Measurements from ENCODE around the gene TWIST2. TPM values are rescaled to one million over a fixed set of nuclear protein-coding genes. Genes with fewer than 3 reads are reported as not detected.

TWIST2 gene
- total RNA-seq, 2 experiments from 2014 or later, result not detected

DNA sequence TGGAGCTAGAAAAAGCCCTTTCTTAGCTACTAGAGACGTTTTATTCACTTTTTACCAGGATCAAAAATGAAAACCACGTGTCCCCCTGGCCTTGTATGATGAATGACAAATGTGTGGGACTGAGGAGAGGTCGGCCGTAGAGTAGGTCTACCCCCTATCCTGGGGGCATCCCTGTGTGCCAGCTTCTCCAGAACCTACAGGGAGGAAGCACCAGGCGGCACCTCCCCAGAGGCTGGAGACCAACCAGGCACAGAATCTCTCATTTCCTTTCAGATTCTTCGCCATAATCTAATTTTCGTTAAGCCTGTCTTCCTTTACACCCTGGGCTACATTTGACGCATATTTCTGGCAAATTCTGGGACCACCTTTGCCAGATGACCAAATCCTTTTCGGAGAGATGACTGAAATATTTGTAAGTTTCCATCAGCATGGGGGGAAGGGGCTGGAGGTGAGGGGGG is 15.9 kb downstream of the TWIST2 start:
- H3K9me3 Mint-ChIP-seq, result no peaks in the 10 kb centered on the region
- DNase-seq, result no peak
- ChIA-PET CTCF (no interaction called here), POLR2A (no interaction called here)
- H3K36me3 Mint-ChIP-seq, result no peaks in the 10 kb centered on the region
- H3K27me3 Mint-ChIP-seq, result peaks cover 8% of the 10 kb centered on the region
- intact Hi-C loops (cut with micrococcal nuclease), result no loop called here
- H3K27ac Mint-ChIP-seq, result no peak overlapping the region
- H3K4me1 Mint-ChIP-seq (ENCODE audit: low read depth), result peaks cover 3% of the 10 kb centered on the region
- H3K4me3 Mint-ChIP-seq, result no peak overlapping the region

DNA sequence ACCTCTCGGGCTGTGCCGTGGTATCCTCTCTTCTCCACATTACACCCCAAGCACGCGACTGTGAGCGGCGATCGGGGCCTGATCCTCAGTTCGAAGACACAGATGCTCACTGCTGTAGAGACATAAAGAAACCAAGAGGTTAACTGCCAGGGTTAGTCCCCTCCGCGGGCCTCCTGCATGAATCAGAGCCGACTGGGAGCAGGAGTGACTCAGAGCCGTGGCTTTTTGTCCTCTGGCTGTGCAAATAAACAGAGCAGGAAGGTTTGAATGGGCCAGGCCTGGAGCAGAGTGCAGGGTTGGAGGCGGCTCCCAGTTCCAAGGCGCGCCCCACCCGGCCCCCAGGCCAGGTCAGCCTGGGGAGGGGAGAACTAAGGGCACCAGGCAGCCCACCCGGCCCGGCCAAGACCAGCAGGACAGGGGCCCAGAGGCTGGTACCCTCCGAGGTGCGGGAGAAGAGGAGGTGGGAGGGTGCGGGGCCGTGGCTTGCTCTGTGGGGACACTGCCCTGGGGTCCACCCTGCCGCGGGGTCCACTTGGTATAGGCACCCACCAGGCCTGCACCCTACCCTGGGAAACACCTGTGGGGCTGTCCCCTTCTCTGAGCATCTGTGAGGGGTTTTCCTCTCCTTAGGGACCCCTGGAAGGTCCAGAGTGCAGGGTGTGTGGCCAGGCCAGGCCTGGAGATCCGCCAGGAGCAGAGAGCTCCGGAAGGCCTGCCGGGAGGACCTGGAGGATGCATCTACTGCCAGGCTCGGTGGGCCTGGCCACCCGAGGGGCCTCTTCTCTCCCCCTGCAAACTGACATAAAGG is 16.5 kb downstream of the TWIST2 start:
- H3K9me3 Mint-ChIP-seq, result no peaks in the 10 kb centered on the region
- CTCF ChIA-PET, result no interaction called here

DNA sequence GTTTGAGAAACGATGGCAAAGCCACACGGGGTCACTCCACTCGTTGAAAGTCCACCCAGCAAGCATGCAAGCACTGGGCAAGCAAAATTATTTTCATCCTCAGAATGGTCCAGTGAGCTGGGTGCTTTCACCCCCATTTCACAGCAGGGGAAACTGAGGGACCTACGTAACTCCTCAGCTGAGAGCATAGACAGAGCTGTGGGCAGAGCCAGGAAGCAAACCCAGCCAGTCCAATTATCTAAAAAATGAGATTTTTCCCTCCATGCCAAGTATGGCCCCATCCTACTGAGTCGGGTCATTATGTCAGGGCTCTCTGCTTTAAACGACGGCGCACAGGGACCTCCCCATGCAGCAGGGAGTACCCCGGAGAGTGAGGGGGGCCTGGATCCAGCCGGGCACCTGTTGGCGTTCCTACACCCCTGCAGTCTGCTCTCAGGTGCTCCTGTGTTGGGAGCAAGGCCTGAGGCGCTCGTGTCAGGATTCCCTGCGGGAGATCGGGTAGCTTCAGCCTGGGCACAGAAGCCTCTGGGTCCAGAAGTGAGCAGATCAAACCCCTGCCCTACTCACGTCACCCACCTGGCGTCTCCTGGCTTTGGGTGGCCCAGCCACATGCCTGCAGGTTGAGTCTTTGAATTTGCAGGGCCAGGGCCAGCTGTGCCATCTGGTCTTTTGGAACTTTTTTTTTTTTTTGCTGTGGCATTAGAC is 17.3 kb downstream of the TWIST2 start:
- Mint-ChIP-seq H3K36me3 (no peaks in the 10 kb centered on the region), H3K9me3 (no peaks in the 10 kb centered on the region), H3K4me1 (ENCODE audit: low read depth) (peaks cover 3% of the 10 kb centered on the region), H3K27me3 (peaks cover 5% of the 10 kb centered on the region), H3K27ac (no peak overlapping the region), H3K4me3 (no peak overlapping the region)
- ChIA-PET POLR2A (no interaction called here), CTCF (no interaction called here)
- no peak for DNase-seq
- intact Hi-C loops (cut with micrococcal nuclease), result no loop called here

More for the DNA sequence above, 16.5 kb downstream of the TWIST2 start:
- intact Hi-C loops (cut with micrococcal nuclease), result no loop called here
- Mint-ChIP-seq H3K36me3 (no peaks in the 10 kb centered on the region), H3K4me3 (no peak overlapping the region), H3K4me1 (ENCODE audit: low read depth) (peaks cover 3% of the 10 kb centered on the region), H3K27me3 (peaks cover 6% of the 10 kb centered on the region), H3K27ac (no peak overlapping the region)
- DNase-seq, result peak; percentile 76
- POLR2A ChIA-PET, result no interaction called here

DNA sequence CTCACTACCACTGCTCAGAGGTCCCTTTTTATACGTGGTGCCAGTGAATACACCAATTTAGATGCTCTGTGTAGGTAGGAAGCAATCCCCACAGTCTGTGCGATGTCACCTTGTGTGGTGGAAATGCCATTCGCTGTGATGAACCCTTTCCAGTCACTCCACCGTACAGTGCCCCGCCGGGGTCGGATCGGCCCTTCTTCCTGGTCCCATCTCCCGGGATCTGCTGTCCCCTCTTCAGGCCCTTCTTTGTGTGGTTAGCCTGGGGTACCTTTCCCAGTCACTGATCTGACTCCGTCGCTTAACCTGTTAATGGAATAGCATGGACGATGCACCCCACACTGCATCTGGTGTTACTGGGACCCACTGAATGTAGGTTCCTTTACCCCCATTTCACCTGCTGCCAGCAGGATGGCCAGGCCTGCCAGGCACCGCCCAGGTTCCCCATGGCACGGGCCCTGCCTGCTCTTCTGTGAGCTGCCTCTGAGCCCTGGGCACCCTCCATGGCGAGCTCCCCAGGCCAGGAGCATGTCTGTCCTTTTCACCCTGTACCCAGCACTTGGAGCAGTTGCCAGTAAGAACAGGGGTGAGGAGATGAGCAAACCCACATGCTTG is 18.0 kb downstream of the TWIST2 start:
- H3K9me3 Mint-ChIP-seq, result no peaks in the 10 kb centered on the region
- no peak overlapping the region for H3K4me3 Mint-ChIP-seq
- H3K4me1 Mint-ChIP-seq (ENCODE audit: low read depth), result peaks cover 3% of the 10 kb centered on the region
- DNase-seq, result no peak
- ChIA-PET CTCF (no interaction called here), POLR2A (no interaction called here)
- H3K27ac Mint-ChIP-seq, result no peak overlapping the region
- no peaks in the 10 kb centered on the region for H3K36me3 Mint-ChIP-seq
- H3K27me3 Mint-ChIP-seq, result peaks cover 3% of the 10 kb centered on the region
- intact Hi-C loops (cut with micrococcal nuclease), result no loop called here

DNA sequence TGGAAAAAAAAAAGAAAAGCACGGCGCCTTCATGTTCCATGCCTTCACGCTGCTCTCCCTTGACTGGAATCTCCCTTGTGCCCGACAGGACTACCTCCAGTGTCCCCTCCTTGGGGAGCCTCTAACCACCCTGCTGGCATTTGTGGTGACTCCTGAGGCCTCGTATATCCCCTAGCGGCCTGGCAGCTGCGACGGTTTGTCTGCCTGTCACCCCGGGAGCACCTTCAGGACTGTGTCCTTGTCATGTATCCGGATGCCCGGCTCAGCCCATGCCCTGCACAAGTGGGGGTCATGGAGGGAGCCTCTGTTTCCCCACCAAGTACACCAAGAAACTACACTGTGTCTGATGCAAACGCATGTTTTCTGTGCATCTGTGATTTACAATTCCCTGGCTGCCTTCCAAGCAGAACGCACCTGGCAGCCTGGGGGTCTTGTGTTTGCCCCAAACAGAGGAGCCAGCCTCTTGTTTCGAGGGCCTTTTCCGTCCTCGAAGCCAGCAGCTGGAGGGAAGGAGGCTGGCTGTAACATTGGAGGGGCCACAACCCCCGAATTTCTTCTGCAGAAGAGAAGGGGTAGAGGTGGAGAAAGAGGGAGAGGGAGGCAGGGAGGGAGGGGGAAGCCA is 18.9 kb downstream of the TWIST2 start:
- intact Hi-C loops (cut with micrococcal nuclease), result no loop called here
- Mint-ChIP-seq H3K9me3 (no peaks in the 10 kb centered on the region), H3K27me3 (peaks cover 3% of the 10 kb centered on the region), H3K36me3 (no peaks in the 10 kb centered on the region), H3K27ac (no peak overlapping the region), H3K4me1 (ENCODE audit: low read depth) (peaks cover 3% of the 10 kb centered on the region), H3K4me3 (no peak overlapping the region)
- ChIA-PET CTCF (no interaction called here), POLR2A (no interaction called here)
- no peak for DNase-seq

DNA sequence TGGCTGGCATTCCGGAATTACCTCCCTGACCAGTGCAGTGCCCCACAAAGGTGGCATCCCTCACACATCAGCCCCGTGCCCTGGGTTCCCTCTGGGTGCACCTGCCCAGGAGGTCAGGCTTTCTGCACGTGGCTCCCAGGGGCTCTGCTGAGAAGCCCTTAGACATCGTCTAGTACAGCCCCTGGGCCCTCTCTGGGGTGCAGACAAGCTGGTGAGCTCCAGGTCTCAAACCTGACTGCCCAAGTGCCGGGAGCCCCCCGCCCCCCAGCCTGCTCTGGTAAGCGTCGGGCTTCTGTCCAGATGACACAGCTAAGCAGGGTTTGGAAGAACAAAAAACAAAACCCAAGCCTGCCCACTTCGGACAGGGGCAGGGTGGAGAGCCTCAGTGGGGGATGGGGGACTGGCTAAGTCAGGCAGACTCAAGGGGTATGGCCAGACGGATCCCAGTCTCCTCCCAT is 20.2 kb downstream of the TWIST2 start:
- Mint-ChIP-seq H3K4me1 (ENCODE audit: low read depth) (peaks cover 3% of the 10 kb centered on the region), H3K4me3 (no peak overlapping the region)

DNA sequence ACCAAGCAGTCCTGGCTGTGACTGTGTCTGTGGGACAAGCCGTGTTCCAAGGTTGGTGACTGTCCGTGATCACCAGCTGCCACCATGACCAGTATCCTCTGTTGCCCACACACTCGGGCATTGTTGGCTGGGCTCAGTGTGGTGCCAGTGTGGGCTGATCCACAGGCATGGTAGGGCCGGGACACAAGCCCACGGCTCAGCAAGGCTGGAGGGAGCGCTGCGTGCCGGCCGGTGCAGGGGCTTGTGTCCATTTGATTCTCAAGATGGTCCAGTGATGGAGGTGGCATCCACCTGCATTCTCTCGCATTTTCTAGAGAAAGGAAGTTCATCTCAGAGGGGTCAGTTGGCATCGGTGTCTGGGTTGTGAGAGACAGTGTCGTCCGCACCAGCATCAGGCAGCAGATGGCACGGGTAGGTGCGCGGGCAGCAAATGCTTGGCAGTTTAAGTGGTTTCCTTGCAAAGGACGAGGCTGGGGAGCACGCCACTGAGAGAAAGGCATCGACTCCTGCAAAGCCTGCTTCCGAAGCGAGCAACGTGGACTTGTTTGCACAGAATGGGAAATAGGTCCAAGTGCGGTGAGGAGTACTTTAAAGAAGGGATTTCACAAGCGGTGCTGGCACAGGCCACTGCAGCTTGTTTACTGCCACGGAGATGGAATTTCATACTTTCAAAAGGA is 20.9 kb downstream of the TWIST2 start:
- Mint-ChIP-seq H3K4me3 (no peak overlapping the region), H3K36me3 (no peaks in the 10 kb centered on the region), H3K27ac (no peak overlapping the region), H3K27me3 (peaks cover 5% of the 10 kb centered on the region), H3K4me1 (ENCODE audit: low read depth) (peaks cover 3% of the 10 kb centered on the region), H3K9me3 (no peaks in the 10 kb centered on the region)
- ChIA-PET CTCF (no interaction called here), POLR2A (no interaction called here)
- peak; percentile 7 for DNase-seq
- intact Hi-C loops (cut with micrococcal nuclease), result no loop called here

More for the DNA sequence above, 20.2 kb downstream of the TWIST2 start:
- DNase-seq, result peak; percentile 6
- CTCF ChIA-PET, result no interaction called here
- no peak overlapping the region for H3K27ac Mint-ChIP-seq
- no peaks in the 10 kb centered on the region for H3K9me3 Mint-ChIP-seq
- POLR2A ChIA-PET, result no interaction called here
- no peaks in the 10 kb centered on the region for H3K36me3 Mint-ChIP-seq
- intact Hi-C loops (cut with micrococcal nuclease), result no loop called here
- peaks cover 5% of the 10 kb centered on the region for H3K27me3 Mint-ChIP-seq

DNA sequence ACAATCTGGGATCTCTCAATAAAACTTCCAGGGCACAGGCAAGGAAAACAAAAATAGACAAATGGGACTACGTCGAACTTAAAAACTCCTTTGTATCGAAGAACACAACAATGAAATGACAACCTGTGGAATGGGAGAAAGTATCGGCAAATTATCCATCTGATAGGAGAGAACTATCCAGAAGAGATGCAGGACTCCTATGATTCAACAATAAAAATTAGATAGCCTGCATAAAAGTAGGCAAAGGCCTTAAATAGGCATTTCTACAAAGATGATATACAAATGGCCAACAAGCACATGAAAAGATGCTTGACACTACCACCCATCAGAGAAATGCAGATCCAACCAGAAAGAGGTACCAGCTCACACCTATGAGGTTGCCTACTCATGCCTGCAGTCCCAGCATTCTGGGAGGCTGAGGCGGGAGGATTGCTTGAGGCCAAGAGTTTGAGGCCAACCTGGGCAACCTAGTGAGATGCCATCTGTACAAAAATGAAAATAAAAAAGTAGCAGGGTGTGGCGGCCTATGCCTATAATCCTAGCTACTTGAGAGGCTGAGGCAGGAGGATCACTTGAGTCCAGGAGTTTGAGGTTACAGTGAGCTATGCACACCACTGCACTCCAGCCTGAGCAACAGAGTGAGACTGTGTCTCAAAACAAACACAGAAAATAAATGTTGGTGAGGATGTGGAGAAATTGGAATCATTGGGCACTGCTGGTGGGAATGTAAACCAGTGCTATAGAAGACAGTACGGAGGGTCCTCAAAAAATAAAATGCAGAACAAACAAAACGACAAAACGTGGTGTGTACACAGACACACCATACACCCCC is 21.6 kb downstream of the TWIST2 start:
- Mint-ChIP-seq H3K27ac (no peak overlapping the region), H3K9me3 (no peaks in the 10 kb centered on the region)

DNA sequence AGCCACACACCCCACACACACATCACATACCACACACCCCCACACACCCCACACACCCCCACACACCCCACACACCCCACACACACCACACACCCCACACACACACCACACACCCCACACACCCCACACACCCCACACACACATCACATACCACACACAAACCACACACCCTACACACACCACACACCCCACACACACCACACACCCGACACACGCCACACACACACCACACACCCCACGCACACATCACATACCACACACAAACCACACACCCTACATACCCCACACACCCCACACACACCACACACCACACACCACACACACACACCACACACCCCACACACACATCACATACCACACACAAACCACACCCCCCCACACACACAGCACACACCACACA is 22.4 kb downstream of the TWIST2 start:
- CTCF ChIA-PET, result no interaction called here
- Mint-ChIP-seq H3K9me3 (no peaks in the 10 kb centered on the region), H3K4me3 (no peak overlapping the region), H3K27ac (no peak overlapping the region), H3K4me1 (ENCODE audit: low read depth) (no peaks in the 10 kb centered on the region), H3K27me3 (peaks cover 2% of the 10 kb centered on the region), H3K36me3 (no peaks in the 10 kb centered on the region)
- intact Hi-C loops (cut with micrococcal nuclease), result no loop called here
- peak; percentile 3 for DNase-seq
- POLR2A ChIA-PET, result no interaction called here

More for the DNA sequence above, 21.6 kb downstream of the TWIST2 start:
- intact Hi-C loops (cut with micrococcal nuclease), result no loop called here
- Mint-ChIP-seq H3K4me1 (ENCODE audit: low read depth) (no peaks in the 10 kb centered on the region), H3K4me3 (no peak overlapping the region), H3K27me3 (peaks cover 2% of the 10 kb centered on the region), H3K36me3 (no peaks in the 10 kb centered on the region)
- CTCF ChIA-PET, result no interaction called here
- DNase-seq, result peak; percentile 10
- POLR2A ChIA-PET, result no interaction called here

DNA sequence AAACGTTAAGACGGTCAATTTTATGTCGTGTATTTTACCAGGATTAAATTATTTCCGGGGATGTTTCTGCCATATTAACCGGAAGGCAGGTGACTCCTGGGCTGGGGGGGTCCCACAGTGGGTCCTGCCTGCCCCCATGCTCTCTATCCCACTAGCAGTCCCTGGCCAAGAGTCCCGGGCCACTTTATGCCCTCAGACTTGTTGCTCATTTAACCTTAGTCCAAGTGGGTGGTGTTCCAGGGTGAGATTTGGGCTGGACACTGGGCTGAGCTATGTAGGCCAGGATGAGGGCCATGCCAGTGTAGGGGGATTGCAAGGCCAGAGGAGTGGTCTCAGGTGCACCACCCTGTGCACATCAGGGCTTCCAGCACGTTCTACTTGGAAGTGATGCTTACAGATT is 24.1 kb downstream of the TWIST2 start:
- Mint-ChIP-seq H3K27ac (no peak overlapping the region), H3K27me3 (peaks cover 2% of the 10 kb centered on the region), H3K9me3 (peaks cover 7% of the 10 kb centered on the region), H3K4me3 (no peak overlapping the region), H3K4me1 (ENCODE audit: low read depth) (no peaks in the 10 kb centered on the region), H3K36me3 (no peaks in the 10 kb centered on the region)
- ChIA-PET CTCF (no interaction called here), POLR2A (no interaction called here)
- intact Hi-C loops (cut with micrococcal nuclease), result no loop called here
- no peak for DNase-seq

DNA sequence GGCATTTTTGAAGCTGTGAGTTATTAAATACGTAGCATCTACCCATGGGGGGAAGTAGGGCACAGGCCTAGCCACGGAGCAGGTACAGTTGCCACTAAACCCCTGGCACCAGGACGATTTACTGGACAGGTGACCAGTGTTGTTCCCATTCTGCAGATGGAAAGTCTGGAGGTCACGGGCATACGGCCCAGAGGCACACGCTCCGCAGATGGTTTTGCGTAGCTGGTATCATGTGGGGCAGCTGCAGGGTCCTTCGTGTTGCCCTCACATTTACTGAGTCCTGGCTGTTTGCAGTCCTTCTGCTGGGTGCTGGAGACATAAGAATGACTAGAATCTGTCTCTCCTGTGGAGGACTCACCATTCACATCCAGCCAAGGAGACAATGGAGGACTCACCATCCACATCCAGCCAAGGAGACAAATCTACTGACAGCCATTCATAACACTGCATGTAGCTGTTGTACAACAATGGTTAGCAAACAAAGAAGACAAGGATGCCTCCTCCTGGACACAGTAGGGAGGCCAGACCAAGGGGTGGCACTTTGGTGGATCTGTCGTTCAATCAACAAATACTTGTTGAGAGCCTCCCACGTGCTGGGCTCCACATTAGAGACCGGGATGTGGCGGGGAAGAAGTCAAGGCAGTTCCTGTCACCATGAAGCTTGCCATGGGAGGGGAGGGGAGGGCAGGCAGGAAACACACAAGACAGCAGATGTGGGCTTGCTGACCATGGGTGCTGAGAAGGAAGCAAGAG is 24.9 kb downstream of the TWIST2 start:
- peaks cover 13% of the 10 kb centered on the region for H3K9me3 Mint-ChIP-seq
- ChIA-PET POLR2A (no interaction called here), CTCF (no interaction called here)
- H3K27ac Mint-ChIP-seq, result no peak overlapping the region
- H3K36me3 Mint-ChIP-seq, result no peaks in the 10 kb centered on the region
- no peaks in the 10 kb centered on the region for H3K4me1 Mint-ChIP-seq (ENCODE audit: low read depth)
- DNase-seq, result peak; percentile 6
- H3K4me3 Mint-ChIP-seq, result no peak overlapping the region
- intact Hi-C loops (cut with micrococcal nuclease), result no loop called here
- peaks cover 2% of the 10 kb centered on the region for H3K27me3 Mint-ChIP-seq

Measured in activated CD4-positive, alpha-beta memory T cell treated with anti-CD3 and anti-CD28 coated beads for 36 hours (primary cell).